Caki2 (cell line): ENCODE results near the gene SCN11A. TPM values are rescaled to one million over a fixed set of nuclear protein-coding genes. Genes with fewer than 3 reads are reported as not detected.
"Not testable (repeated sequence)": the region's sequence is repeated elsewhere in the genome, so short reads cannot be mapped to it uniquely, and the experiment has no call there.

Source experiments
- DNase-seq: peaks from one replicate; pipeline ENCODE4 v3.0.0-alpha.2; 2015; ENCODE audit warnings: low read depth
- in situ Hi-C: cut with HindIII; loops from 2 replicates; pipeline ENCODE4 v1.10.0; 2016; ENCODE audit warnings: low sequenced_read_pairs, low pct_unique_long_range_greater_than_20kb, mixed read lengths
- total RNA-seq: library from RNA; depleted of rRNA; stranded (reverse); fragments of >200 nt; shearing (Covaris generic); gene quantifications from 2 replicates; pipeline ENCODE4 v1.2.3, GENCODE V29; 2014; ENCODE audit warnings: low replicate concordance

The SCN11A gene
- total RNA-seq, 1 experiment from 2014 or later: 0.03 TPM

DNA sequence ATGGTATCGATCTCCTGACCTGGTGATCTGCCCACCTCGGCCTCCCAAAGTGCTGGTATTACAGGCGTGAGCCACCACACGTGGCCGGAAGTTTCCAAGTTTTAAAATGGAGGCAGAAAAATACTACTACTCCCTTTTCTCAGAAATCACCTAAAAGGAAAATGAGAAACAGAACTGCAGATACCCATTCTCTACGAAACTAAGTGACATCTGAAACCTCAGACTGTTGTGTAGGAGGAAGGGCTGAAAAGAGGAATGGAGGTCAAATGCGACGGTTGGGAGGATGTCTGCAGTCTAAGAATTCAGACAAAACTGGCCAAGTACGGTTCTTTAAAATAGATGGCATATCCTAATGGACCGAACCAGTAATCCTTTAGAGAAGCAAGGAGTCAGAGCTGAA, 24.2 kb upstream of the SCN11A start:
- no peak for DNase-seq
- in situ Hi-C loops: no loop called here

DNA sequence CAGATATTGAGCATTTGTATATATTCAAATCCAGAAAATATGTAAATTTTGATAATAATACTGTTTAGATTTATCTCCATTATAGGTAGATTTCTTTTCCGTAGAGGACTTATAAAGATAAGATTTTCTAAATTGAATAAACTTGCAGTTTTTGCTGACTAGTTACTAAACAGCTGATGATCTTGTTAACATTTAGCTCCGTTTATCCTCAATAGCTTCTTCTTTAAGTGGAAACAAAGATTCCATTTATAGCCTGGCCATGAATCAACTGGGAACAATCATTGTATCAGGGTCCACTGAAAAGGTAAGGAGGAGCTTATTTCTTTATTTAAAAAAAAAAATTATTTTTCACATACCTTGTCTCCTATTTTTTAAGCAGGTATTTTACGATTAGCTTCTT, 16.8 kb upstream of the SCN11A start:
- in situ Hi-C loops: no loop called here
- no peak for DNase-seq

GRCh38 chr3:39067286-39067685, 15.5 kb upstream of the SCN11A start:
- in situ Hi-C loops: no loop called here
- DNase-seq: no peak

GRCh38 chr3:39065197-39065596, 13.5 kb upstream of the SCN11A start:
- peak; percentile 35 for DNase-seq
- in situ Hi-C loops: no loop called here

DNA sequence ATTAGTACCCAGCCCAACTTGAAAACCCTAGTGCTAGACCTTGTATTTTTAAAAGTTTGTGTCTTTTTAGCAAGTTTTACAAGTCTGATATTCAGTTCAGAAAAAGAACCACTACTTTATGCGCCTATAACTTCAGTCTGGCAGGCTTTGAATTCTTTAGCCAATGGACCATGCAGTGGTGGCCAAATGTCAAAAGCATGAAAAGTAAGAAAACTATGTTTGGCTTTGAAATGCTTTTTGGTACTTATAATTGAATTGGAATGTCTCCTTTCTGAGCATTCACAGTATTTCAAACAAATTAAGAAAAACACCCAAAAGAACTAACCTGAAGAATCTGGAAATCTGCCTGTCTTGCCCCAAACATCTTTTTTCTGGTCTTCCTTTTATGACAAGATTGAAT, 12.9 kb upstream of the SCN11A start:
- in situ Hi-C loops: no loop called here
- peak; percentile 33 for DNase-seq

GRCh38 chr3:39063143-39063542, 11.4 kb upstream of the SCN11A start:
- DNase-seq: no peak

GRCh38 chr3:39062180-39062579, 10.4 kb upstream of the SCN11A start:
- peak; percentile 48 for DNase-seq
- in situ Hi-C loops: no loop called here

More at GRCh38 chr3:39063143-39063542, 11.4 kb upstream of the SCN11A start:
- in situ Hi-C loops: no loop called here

- DNase-seq, in situ Hi-C loops: not testable (repeated sequence)
Measured at GRCh38 chr3:39061228-39061627, 9.5 kb upstream of the SCN11A start.

DNA sequence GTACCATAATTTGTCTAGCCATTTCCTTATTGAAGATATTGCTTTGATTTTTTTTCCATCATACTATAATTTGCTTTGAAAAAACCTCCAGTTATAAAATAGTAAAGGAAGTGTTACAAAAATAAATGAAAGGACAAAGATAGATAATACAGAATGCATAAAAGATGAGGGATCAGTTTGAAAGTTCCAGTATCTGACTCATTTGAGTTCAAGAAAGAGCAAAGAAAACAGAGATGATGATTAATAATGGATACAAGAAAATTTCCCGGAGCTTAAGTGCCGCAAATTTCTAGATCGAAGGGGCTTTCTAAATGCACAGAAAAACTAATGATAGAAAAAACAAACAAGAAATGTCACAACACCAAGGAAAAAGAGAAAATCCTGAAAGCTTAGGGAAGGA, 4.4 kb upstream of the SCN11A start:
- DNase-seq: no peak
- in situ Hi-C loops: no loop called here

DNA sequence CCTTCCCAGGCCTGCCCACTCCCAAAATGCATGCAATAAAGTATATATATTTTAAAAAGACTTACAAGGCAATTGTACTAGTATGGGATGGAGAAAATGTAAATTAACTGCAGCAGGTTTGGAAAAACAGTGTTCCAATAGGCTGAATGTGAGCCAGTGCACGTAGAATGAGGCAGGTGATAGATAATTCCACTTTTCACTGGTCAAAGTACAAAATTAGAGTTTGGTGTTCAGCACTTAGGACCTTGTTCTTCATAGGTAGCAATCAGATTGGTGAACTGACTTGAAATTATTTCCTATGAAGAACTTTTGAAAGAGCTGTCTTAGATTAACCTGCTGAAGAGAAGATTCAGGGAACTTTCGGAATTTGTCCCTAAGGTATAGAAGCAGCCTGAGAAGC, 2.0 kb upstream of the SCN11A start:
- in situ Hi-C loops: no loop called here
- DNase-seq: no peak

- in situ Hi-C loops: no loop called here
- DNase-seq: no peak
Measured at GRCh38 chr3:39052583-39052982, 839 bp upstream of the SCN11A start.

DNA sequence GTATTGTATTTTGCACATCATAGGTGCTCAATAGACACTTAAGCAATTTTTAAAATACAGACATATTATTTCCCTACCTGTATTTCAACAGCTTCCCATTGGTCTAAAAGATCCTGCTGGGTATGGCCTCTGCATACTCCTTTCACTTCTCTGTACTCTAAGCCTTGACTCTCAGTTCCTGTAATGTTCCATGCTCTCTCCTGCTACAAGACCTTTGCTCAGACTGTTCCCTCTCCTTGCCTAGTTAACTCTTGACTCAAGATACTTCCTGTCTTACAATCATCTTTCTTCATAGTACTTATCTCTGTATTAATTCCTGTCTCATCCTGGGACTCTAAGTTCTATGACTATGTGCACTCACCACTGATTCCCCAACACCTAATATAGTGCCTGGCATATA, 1.7 kb downstream of the SCN11A start:
- in situ Hi-C loops: no loop called here
- no peak for DNase-seq

DNA sequence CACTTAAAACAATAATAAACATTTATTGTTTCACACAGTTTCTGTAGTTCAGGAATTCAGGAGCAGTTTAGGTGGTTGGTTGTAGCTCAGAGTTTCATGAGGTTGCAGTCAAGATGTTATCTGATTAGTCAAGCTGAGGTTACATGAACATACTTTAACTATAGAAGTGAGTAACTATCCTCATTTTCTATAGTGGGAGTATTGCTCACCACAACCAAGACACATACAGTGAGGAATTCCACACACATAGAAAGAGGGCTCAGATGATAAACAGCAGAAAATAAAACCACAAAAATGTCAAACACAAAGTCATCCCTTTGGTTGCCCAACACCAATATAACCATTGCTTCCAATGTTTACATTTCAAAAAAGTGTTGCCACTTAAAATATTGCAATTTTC, 13.6 kb downstream of the SCN11A start:
- no peak for DNase-seq
- in situ Hi-C loops: no loop called here

- DNase-seq: no peak
- in situ Hi-C loops: no loop called here
Measured at GRCh38 chr3:39029556-39029955, 22.2 kb downstream of the SCN11A start.

DNA sequence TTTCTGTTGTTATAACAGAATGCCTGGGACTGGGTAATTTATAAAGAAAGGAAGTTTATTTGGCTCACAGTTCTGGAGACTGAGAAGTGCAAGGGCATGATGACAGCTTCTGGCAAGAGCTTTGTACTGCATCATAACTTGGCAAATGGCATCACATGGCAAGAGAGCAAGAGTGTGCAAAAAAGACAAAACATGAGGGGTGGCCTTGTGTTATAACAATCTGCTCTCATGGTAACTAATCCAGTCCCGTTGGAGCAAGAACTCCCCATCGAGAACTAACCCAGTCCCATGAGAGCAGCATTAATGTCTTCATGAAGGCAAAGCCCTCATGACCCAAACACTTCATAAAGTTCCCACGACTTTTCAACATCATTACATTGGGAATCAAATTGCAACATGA, 23.2 kb downstream of the SCN11A start:
- no peak for DNase-seq
- in situ Hi-C loops: no loop called here

GRCh38 chr3:39025222-39025970, 26.3 kb downstream of the SCN11A start:
- in situ Hi-C loops: no loop called here
- DNase-seq: no peak

GRCh38 chr3:39024497-39024896, 27.2 kb downstream of the SCN11A start:
- in situ Hi-C loops: no loop called here
- DNase-seq: no peak

DNA sequence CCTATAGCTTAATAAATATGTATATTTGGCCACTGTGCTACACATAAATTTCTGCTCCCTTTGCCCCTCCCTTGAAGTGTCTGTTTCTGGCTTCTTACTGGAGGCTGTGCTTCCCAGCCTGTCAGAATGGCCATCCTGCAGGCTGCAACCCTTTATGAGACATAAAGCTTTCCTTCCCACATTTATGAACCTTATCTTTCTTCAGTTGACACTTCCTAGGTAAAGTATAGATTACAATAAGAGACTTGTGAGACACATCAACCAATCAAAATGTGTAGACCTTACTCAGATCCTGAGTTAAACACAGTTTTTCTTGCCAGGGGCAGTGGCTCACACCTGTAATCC, 29.5 kb downstream of the SCN11A start:
- DNase-seq: no peak
- in situ Hi-C loops: no loop called here

DNA sequence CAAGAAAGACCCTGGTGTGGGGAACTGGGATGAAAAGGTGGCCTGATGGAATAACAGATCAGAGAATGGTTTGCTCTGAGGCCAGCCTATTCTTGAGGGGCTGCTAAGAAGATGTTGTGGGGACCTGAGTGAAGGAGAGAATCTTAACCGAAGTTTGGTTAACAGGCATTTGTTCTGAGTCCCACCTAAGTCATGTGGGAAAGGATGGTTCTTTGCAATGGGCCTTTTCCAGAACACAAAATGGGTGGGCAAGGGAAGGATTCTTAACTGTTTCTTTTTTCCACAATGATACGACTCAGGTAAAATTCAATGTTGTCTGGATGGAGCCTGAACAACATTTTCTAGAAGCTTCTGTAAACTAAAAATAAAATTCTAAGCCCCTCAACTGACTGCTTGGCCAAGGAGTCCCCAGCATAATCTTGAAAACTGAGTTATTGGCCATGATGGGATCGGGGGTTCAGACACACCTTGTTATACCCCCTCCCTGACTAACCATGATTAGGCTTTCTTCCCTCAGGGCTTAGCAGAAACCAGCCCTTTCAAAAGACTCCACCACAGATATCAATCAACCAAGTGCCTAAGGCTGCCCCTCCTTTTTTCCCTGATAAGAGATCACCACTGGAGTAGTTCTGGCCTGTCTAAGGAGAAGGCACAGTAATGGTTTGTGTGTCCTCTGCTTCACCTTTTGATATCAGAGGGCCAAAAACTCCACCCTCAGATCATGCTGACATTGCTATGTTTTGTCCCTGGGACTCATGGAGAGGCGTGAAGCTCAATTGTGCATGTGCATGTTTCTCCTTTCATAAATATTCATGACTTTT, 30.1 kb downstream of the SCN11A start:
- no peak for DNase-seq
- in situ Hi-C loops: no loop called here

DNA sequence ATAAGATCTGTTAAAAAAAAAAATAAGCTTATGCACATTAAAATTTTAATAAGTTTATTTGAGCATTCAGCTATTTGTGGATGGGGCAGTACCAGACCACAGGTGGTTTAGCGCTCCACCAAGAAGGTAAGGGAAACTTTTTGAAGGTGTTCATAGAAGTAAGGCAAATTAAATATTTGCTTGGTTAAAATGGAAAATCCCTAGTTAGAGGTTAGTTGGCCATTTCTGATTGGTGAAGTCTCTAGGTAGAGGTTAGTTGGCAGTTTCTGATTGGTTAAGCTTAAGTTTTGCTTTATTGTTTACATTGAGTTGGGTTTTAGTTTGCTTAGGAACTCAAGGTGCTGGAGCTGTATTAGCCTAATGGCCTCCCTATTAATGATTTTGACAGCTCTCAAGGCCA, 30.7 kb downstream of the SCN11A start:
- in situ Hi-C loops: no loop called here

More for the DNA sequence above, 30.7 kb downstream of the SCN11A start:
- no peak for DNase-seq
